Cardiac muscle cell (in vitro differentiated cells and primary cell): Measurements from ENCODE around the gene WBP4. TPM values are rescaled to one million over a fixed set of nuclear protein-coding genes. Genes with fewer than 3 reads are reported as not detected.
A peak's percentile ranks its signal among the peaks of the same experiment; 100 is the strongest.
"Not testable (repeated sequence)": the region's sequence is repeated elsewhere in the genome, so short reads cannot be mapped to it uniquely, and the experiment has no call there.

ENCODE experiments used
- DNase-seq, 2 donors: peaks; one replicate each; pipeline versions ENCODE4 v3.0.0 to v3.0.0-alpha.2; 2010 to 2017; ENCODE audit warnings: low read depth in 1 of 2, low spot score in 1 of 2
- H3K27ac ChIP-seq: fragments of 200-600 bp; sonication (generic); 2 replicates; pipeline ENCODE4 v1.5.1; 2016
- H3K27me3 ChIP-seq: fragments of 200-600 bp; sonication (generic); 2 replicates; pipeline ENCODE4 v1.6.0; 2016; ENCODE audit warnings: control low read depth
- H3K36me3 ChIP-seq: fragments of 200-600 bp; sonication (generic); 2 replicates; pipeline ENCODE4 v1.5.1; 2016; ENCODE audit warnings: control low read depth
- H3K4me1 ChIP-seq: fragments of 200-600 bp; sonication (generic); 2 replicates; pipeline ENCODE4 v1.8.1; 2017; ENCODE audit warnings: low read depth, mild to moderate bottlenecking, mixed run types
- H3K4me3 ChIP-seq: fragments of 200-600 bp; sonication (generic); 2 replicates; pipeline ENCODE4 v1.5.1; 2016; ENCODE audit warnings: mild to moderate bottlenecking
- H3K9me3 ChIP-seq: fragments of 200-600 bp; sonication (generic); 2 replicates; pipeline ENCODE4 v1.5.1; 2017; ENCODE audit warnings: low read depth, mild to moderate bottlenecking, control low read depth
- CTCF ChIP-seq: IDR thresholded peaks from 2 replicates; pipeline ENCODE4 v1.5.1; 2012; ENCODE audit warnings: low read depth, mild to moderate bottlenecking, low read length
- polyA plus RNA-seq: library from polyadenylated mRNA; unstranded; fragments of >200 nt; fragmentation: Nextera tagmentation; extraction: Ambion mirVana; gene quantifications from 2 replicates; pipeline ENCODE4 v1.2.1, GENCODE V29; 2016
- total RNA-seq: library from RNA; depleted of rRNA; stranded (reverse); fragments of >200 nt; gene quantifications from 2 replicates; pipeline ENCODE4 v1.2.3, GENCODE V29; 2016

Gene WBP4
- total and polyA plus RNA-seq, 2 experiments from 2014 or later, result 8.1 to 9.9 TPM

- no peaks in the 10 kb centered on the region for H3K9me3 ChIP-seq
- peaks cover 4% of the 10 kb centered on the region for H3K4me1 ChIP-seq
- no peak overlapping the region for H3K4me3 ChIP-seq
- no peaks in the 10 kb centered on the region for H3K27me3 ChIP-seq
- no peaks in the 10 kb centered on the region for H3K36me3 ChIP-seq
- H3K27ac ChIP-seq, result no peak overlapping the region
- DNase-seq, result no peak
- TF ChIP-seq CTCF, result no peak
These were observed 61.5 kb downstream of the WBP4 start for GRCh38 chr13:41122838-41123237.

GRCh38 chr13:41127701-41128100, 66.4 kb downstream of the WBP4 start:
- peak in 1 of 2 donors; percentile 41 for DNase-seq
- H3K4me3 ChIP-seq, result no peak overlapping the region
- H3K27ac ChIP-seq, result no peak overlapping the region
- no peaks in the 10 kb centered on the region for H3K9me3 ChIP-seq
- H3K27me3 ChIP-seq, result no peaks in the 10 kb centered on the region
- peaks cover 31% of the 10 kb centered on the region for H3K4me1 ChIP-seq
- no peak for TF ChIP-seq CTCF
- peaks cover 2% of the 10 kb centered on the region for H3K36me3 ChIP-seq

GRCh38 chr13:41130356-41130755, 69.0 kb downstream of the WBP4 start:
- no peak for DNase-seq
- Histone ChIP-seq H3K27me3 (no peaks in the 10 kb centered on the region), H3K9me3 (no peaks in the 10 kb centered on the region), H3K4me3 (peak overlapping the region; percentile 2), H3K27ac (no peak overlapping the region), H3K36me3 (peaks cover 2% of the 10 kb centered on the region), H3K4me1 (peaks cover 37% of the 10 kb centered on the region)
- TF ChIP-seq CTCF, result no peak

DNA sequence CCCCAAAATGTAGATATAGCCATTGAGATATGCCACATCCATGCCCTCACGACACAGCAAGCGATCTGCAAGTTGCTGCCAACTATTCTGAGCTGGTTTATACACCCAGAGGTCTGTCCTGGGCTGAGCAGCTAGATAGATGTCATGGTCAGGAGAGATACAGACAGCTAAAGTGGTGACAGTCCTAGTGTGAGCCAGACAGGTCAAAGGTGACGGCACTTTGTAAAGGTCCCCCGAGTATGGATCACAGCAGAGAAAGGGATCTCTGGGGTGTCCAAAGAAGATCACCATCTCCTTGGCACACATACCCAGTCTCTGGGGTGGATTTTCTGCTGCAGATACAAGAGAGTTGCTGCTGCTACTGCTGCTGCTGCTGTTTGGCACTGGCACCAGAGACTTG, 69.9 kb downstream of the WBP4 start:
- peaks cover 37% of the 10 kb centered on the region for H3K4me1 ChIP-seq
- not testable (repeated sequence) for H3K36me3 ChIP-seq, H3K9me3 ChIP-seq, H3K4me3 ChIP-seq, H3K27me3 ChIP-seq, DNase-seq, H3K27ac ChIP-seq

GRCh38 chr13:41131660-41132511, 70.6 kb downstream of the WBP4 start:
- H3K36me3 ChIP-seq, DNase-seq, H3K9me3 ChIP-seq, H3K27me3 ChIP-seq: not testable (repeated sequence)
- Histone ChIP-seq H3K4me1 (peaks cover 37% of the 10 kb centered on the region), H3K4me3 (peak overlapping the region; percentile 72), H3K27ac (peak overlapping the region; percentile 41)

- TF ChIP-seq CTCF, result no peak
- H3K36me3 ChIP-seq, result peaks cover 2% of the 10 kb centered on the region
- no peaks in the 10 kb centered on the region for H3K27me3 ChIP-seq
- peak within 1 kb of the TSS; percentile 72 for H3K4me3 ChIP-seq
- DNase-seq, result peak; percentile 98 to 99
- peak within 1 kb of the TSS; percentile 41 for H3K27ac ChIP-seq
- peaks cover 35% of the 10 kb centered on the region for H3K4me1 ChIP-seq
- no peaks in the 10 kb centered on the region for H3K9me3 ChIP-seq
These were observed 71.3 kb downstream of the WBP4 start, which contains the start of gene KBTBD6 for GRCh38 chr13:41132512-41133152. Gene KBTBD6, minus strand, starts transcription at chr13:41132802. Its CDS starts 291 bp downstream, at chr13:41132511.

Other genes with a start within 250 kb of the WBP4 start
- gene ELF1, start 42.2 kb upstream of the WBP4 start, total RNA-seq, result 30.0 and 36.8 TPM in 2 replicates
- gene ELF1, start 42.2 kb upstream of the WBP4 start, polyA plus RNA-seq, result 22.2 and 23.6 TPM in 2 replicates
- gene KBTBD6, start 71.3 kb downstream of the WBP4 start, total RNA-seq, result 8.6 and 13.8 TPM in 2 replicates
- 7.9 and 10.2 TPM in 2 replicates for gene KBTBD6, start 71.3 kb downstream of the WBP4 start, polyA plus RNA-seq
- gene KBTBD7, start 133.1 kb downstream of the WBP4 start, total RNA-seq, result 12.5 and 15.5 TPM in 2 replicates
- gene KBTBD7, start 133.1 kb downstream of the WBP4 start, polyA plus RNA-seq, result 9.5 and 14.7 TPM in 2 replicates
- gene MTRF1, start 202.1 kb downstream of the WBP4 start, total RNA-seq, result 6.6 and 8.4 TPM in 2 replicates
- gene MTRF1, start 202.1 kb downstream of the WBP4 start, polyA plus RNA-seq, result 11.0 and 14.8 TPM in 2 replicates
- 7.4 and 15.5 TPM in 2 replicates for gene NAA16, start 249.8 kb downstream of the WBP4 start, total RNA-seq
- gene NAA16, start 249.8 kb downstream of the WBP4 start, polyA plus RNA-seq, result 18.6 and 19.8 TPM in 2 replicates